HG02938 (cell line): ENCODE measurements around the gene MRS2.
A peak's percentile ranks its signal among the peaks of the same experiment; 100 is the strongest.
"Not testable (repeated sequence)": the region's sequence is repeated elsewhere in the genome, so short reads cannot be mapped to it uniquely, and the experiment has no call there.

Experiments used
- ATAC-seq: cut with Tn5 transposase; IDR thresholded peaks from one replicate; pipeline ENCODE4 v1.9.1; 2021; ENCODE audit warnings: mild to moderate bottlenecking, moderate library complexity; ENCODE audit not compliant: unreplicated experiment

The MRS2 gene, protein sequence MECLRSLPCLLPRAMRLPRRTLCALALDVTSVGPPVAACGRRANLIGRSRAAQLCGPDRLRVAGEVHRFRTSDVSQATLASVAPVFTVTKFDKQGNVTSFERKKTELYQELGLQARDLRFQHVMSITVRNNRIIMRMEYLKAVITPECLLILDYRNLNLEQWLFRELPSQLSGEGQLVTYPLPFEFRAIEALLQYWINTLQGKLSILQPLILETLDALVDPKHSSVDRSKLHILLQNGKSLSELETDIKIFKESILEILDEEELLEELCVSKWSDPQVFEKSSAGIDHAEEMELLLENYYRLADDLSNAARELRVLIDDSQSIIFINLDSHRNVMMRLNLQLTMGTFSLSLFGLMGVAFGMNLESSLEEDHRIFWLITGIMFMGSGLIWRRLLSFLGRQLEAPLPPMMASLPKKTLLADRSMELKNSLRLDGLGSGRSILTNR

DNA sequence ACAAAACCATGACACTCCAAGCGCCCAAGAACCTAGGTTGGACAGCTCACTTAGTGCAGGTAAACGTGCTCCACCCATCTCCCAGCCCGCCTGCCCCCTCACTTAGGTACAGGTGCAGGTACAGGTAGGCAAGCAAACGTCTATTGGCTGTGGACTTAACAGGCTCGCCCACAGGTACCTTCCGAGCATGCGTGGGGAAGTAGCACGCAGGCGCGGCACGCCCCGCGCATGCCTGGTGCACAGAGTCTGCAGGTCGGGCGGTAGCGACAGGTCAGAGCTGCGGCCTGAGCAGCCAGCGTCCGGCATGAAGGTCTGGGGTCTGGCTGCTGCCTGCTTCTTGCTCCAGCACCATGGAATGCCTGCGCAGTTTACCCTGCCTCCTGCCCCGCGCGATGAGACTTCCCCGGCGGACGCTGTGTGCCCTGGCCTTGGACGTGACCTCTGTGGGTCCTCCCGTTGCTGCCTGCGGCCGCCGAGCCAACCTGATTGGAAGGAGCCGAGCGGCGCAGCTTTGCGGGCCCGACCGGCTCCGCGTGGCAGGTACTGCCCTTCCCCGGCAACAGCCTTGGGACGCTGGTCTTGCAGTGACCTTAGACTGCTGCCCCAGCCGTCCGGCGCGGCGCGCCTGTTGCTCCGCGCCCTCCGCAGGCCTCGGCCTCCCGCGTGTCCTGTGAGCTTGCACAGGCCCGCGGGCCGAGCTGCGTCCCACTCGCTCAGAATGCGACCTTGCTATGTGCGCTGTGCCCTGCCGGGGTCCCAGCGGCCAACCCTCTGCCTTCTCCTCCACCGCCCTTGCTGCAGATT is at the start of gene MRS2:
Gene MRS2 (plus strand): TSS at position 240 of the 804 bp plus-strand sequence. CDS start 111 bp downstream, at position 351.
- peak; percentile 88 for ATAC-seq

DNA sequence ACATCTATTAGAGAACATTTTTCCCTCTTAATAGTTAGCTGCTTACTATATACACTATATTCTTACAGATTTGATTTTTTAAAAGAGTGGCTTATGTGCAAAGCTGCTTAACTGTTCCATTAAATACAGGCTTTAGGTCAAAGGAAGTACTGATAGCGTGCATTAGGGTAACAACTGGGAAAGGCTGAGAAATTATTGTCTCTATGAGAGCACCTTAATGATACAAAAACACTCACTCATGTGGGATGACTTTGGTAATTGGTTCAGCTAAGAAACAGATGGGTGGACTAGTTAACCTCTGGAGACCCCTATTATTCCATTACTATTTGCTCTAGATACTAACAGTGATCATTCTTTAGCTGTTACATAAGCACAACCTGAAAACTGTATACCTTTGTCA is 48.9 kb upstream of the MRS2 start:
- ATAC-seq: no peak

DNA sequence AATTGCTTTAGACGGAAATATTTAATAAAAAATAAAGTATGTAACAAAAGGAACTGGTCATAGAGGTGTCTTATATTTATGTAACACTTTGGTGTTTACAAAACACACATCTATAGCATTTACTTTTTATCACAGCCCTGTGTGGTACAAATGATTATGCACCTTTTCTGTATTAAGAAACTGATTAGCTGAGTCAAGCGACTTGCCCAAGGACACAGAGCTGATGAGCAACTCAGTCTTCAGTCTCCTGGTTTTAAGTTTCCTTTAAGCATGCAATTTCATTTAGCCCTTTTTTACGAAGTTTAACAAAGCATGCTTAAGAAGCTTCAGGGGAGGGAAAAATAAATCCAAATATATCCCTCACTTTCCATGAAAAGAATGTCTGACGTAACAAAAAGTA is 47.3 kb upstream of the MRS2 start:
- no peak for ATAC-seq

DNA sequence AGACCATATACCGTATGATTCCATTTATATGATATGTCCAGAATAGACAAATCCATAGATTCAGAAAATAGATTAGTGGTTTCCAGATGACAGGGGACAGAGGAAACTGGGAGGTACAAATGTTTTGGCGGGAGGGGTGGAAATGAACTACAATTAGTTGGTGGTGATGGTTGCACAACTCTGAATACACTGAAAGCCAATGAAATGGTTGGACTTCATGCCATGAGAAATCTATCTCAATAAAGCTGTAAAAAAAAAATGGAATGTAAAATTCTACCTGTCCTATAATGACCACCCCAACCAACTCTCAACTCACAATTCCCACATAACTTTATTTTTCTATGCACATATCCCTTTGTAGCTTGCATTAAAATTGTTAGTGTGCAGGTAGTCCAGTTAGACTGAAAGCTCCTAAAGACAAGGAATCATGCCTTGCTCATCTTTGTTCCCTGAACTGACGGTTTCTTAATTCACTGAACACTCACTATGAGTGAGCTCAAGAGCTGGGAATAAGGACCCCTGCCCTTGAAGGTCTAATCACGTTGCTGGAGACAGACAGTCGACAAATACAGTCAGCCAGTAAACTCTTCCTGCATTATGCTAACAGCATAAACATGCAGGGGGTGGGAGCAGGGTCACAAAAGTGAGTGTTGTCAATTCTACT is 46.3 kb upstream of the MRS2 start:
- no peak for ATAC-seq

DNA sequence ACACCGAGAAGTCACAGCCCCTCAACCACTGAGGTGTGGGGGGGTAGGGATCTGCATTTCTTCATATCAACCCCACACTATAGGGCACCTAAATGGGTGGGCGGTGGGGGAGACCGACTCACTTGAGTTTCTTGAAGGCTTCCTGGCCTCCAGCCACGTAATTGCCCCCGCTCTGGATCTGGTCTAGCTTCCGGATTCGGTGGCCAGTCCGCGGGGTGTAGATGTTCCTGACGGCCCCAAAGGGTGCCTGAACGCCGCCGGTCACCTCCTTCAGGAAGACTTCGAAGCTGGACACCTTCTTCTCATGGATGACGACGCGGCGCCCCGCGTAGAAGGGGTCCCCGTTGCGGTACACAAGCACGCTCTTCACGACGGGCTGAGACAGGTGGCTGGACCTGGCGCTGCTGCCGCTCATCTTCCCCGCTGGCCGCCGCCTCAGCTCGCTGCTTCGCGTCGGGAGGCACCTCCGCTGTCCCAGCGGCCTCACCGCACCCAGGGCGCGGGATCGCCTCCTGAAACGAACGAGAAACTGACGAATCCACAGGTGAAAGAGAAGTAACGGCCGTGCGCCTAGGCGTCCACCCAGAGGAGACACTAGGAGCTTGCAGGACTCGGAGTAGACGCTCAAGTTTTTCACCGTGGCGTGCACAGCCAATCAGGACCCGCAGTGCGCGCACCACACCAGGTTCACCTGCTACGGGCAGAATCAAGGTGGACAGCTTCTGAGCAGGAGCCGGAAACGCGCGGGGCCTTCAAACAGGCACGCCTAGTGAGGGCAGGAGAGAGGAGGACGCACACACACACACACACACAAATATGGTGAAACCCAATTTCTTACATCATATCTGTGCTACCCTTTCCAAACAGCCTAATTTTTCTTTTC is 45.2 kb upstream of the MRS2 start, which contains the start of gene DCDC2:
Gene DCDC2 (minus strand): TSS at position 724 of the 883 bp plus-strand sequence. CDS start 309 bp downstream, at position 415.
- ATAC-seq: no peak

DNA sequence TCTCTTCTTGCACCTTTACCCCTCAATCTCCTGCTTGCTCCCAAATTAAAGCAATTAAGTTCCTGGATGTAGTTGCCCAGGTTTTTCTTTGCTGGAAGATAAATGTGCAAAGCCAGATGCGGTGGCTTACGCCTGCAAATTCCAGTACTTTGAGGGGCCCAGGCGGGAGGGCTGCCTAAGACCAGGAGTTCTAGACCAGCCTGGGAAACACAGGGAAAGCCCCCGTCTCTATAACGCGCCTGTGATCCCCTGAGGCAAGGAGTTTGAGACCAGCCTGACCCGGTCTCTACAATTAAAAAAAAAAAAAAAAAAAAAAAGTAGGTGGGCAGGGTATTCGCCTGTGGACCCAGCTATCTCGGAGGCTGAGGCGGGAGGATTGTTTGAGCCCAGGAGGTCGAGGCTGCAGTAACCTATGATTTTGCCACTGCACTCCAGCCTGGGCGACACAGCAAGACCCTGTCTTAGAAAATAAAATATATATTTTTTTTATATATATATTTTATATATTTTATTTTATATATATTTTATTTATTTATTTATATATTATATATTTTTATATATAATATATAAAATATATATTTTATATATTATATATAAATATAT is 44.4 kb upstream of the MRS2 start:
- ATAC-seq: no peak

DNA sequence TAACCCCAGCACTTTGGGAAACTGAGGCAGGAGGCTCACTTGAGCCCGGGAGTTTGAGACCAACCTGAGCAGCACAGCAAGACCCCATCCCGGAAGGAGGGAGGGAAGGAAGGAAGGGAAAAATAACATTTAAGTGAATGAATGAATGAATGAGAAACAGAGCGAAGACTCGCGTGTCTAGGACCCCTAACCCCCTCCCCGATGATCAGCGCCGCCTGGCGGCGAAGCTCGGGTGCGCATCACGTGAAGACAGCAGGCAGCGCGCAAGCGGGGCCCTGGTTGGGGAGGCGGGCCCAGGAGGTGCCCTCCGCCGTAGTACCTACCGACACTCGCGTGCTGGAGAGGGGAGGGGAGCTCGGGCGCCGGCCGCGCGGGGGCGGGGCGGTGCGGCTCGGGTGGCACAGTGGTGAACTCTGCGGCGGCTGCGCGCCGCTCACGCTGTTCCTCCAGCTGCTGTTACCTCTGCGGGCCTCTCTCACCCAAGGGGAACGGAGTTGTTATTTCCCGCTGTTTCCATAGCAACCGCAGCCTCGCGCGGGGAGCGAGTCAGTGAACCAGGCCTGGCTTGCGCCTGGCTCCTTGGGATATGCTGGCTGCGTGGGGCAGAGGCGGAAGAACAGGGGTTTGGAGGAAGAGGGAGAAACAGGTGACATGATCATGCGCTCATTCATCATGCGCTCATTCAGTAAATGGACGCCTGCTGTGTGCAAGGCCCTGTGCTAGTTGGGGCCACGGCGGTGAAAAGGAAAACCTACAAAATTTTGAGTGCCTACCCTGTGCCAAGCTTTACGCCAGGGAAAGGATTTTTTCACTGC is 42.9 kb upstream of the MRS2 start:
- peak; percentile 76 for ATAC-seq

DNA sequence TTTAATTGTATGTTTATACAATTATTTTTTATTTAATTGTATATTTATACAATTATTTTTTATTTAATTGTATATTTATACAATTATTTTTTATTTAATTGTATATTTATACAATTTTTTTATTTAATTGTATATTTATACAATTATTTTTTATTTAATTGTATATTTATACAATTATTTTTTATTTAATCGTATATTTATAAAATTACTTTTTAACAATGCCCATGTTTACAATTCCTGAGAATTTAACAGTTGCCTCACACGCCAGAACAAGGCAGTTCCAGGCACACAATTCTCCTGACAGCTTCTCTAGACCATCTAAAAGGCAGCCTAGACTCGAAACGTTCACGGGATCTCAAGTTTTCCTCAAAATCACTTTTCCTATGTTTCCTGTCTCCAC is 40.4 kb upstream of the MRS2 start:
- not testable (repeated sequence) for ATAC-seq

DNA sequence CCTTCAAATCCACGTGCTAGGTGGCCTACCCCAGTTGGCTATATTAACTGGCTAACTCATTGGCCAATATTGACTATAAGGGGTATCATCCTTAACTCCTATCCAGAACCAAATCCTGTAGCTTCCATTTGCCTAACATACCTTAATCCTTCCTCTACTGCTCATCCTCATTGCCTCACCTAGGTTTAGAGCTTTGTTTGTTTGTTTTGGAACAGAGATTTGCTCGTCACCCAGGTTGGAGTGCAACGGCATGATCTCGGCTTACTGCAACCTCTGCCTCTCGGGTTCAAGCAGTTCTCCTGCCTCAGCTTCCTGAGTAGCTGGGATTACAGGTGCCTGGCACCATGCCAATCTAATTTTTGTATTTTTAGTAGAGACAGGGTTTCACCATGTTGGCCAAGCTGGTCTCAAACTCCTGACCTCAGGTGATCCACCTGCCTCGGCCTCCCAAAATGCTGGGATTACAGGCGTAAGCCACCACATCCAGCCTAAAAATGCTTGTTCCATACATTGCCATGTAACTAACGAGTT is 37.6 kb upstream of the MRS2 start:
- ATAC-seq: not testable (repeated sequence)

DNA sequence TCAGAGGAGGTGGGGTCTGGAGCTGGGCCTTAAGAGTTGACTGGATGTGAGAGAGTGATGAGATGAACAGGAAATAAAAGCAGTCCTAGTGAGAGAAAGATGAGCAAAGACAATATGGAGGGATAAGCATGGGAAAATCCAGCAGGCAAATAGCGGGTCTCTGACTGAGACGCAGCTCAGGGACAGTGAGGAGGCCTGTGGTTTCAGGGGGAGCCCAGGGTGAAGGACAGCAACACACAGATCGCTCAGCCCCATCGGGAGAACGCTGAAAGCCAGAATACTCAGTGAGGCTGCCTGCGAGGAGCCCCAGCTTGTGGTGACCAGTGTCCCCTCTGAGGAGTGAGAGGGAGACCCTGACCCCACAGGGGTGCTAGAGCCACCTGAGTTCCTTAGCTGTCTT is 28.1 kb upstream of the MRS2 start:
- no peak for ATAC-seq

DNA sequence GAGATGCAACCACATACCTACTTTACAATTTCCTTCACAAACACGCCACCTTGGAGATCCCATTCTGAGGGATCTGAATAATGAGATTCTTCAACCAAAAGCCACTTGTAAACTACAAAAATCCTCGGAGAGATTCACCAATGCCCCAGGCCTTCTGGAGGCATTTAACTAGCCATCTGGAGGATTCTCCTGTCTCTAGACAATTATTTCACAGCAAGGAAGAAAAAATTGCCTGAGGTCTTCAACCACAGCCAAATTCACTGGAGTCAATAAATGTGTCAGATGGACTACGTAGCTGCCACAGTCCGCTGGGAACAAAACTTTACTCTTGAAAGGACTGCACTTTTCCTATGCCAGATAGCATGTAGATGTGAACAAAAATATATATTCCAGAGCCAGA is 25.9 kb upstream of the MRS2 start:
- ATAC-seq: no peak

DNA sequence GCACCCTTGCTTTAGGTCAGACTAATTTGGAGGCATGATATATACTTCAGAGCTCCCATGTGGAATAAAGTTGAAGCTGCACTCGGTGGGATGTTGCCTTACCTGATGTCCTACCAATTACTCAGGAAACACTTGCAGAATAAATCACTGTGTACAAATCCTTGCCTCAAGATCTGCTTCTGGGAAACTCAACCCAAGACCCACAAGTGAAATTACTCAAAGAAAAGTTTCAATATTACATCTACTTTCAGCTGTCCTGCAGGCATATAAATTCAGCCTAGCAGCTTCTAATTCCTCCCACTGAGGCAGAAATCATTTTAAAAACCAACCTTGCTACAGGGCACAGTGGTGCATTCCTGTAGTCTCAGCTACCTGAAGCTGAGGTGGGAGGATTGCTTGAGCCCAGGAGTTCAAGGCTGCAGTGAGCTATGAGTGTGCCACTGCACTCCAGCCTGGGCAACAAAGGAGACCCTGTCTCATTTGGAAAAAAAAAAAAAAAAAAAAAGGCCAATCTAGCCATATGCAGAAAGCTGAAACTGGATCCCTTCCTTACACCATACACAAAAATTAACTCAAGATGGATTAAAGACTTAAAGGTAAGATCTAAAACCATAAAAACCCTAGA is 24.2 kb upstream of the MRS2 start:
- no peak for ATAC-seq

DNA sequence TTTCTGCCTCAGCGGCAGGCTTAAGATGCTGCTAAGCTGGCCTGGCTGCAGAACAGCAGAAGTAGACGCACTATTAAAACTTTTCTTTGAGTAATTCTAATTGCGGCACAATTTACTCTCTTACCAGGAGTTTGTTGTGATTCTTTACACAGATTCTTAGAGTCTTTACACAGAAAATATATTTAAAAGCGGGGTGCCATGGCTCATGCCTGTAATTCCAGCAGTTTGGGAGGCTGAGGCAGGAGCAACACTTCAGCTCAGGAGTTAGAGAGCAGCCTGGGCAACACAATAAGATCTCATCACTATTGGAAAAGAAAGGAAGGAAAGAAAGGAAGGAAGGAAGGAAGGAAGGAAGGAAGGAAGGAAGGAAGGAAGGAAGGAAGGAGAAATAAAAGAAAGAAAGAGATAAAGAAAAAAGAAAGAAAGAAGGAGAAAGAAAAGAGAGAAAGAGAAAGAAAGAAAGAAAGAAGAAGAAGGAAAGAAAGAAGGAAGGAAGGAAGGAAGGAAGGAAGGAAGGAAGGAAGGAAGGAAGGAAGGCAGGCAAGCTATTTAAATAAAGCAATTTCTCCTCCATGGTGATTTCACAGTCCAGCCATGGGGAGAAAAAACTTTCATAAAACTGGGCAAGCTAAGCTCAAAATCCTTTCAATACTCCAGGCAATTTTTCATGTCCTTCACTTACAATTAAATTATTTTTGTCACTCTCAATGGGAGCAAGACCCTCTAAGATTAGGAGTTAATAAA is 21.1 kb upstream of the MRS2 start:
- no peak for ATAC-seq

DNA sequence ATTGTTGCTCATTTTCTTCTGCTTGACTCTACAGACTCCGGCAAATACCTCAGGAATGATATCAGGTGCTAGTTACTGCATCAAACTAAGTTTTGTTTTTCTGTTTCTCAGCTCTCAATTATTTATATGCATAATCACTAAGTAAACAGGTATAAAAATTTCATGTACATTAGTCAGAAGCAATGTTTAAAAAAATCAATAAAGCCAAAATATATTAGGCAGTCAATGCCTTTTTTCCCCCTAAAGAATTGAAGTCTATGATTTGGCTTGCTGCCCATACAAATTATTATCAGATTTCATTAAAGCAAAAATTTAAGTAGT is 20.6 kb upstream of the MRS2 start:
- ATAC-seq: no peak

DNA sequence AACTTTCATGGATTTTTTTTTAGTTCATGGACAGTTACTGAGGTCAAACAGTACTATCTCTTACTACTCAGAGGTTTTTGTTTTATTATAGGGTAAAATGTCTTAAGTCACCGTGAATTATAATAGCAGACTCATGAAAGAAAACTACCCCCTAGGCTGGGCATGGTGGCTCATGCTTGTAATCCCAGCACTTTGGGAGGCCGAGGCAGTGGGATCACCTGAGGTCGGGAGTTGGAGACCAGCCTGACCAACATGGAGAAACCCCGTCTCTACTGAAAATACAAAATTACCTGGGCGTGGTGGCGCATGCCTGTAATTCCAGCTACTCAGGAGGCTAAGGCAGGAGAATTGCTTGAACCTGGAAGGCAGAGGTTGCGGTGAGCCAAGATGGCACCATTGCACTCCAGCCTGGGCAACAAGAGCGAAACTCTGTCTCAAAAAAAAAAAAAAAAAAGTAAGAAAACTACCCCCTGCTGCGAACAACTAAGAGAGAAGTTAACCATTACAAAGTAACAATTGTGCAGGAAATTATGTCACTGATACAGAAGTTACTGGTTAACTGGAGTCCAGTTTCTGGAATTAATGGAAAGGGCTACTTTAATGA is 19.7 kb upstream of the MRS2 start:
- ATAC-seq: not testable (repeated sequence)

DNA sequence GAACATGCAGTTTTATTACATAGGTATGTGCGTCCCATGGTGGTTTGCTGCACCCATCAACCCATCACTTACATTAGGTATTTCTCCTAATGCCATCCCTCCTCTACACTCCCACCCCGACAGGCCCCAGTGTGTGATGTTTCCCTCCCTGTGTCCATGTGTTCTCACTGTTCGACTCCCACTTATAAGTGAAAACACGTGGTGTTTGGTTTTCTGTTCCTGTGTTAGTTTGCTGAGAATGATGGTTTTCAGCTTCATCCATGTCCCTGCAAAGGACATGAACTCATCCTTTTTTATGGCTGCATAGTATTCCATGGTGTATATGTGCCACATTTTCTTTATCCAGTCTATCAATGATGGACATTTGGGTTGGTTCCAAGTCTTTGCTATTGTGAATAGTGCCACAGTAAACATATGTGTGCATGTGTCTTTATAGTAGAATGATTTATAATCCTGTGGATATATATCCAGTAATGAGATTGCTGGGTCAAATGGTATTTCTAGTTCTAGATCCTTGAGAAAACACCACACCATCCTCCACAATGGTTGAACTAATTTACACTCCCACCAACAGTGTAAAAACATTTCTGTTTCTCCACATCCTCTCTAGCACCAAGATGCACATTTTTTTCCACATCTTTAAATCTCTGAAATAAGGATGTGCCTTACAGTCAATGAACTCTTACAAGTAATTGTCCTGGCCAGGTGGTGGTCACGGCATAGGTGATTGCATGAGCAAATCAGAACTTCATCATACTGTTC is 18.2 kb upstream of the MRS2 start:
- ATAC-seq: not testable (repeated sequence)
